ENCODE measurements around the gene CNKSR3. TPM values are rescaled to one million over a fixed set of nuclear protein-coding genes. Genes with fewer than 3 reads are reported as not detected.

The CNKSR3 gene
- total and polyA plus RNA-seq, 2 experiments from 2014 or later = 4.4 to 4.7 TPM

- Histone ChIP-seq H3K4me1 (ENCODE audit: low read depth) (no peaks in the 10 kb centered on the region), H3K36me3 (no peaks in the 10 kb centered on the region), H3K27me3 (no peaks in the 10 kb centered on the region), H3K4me3 (no peak overlapping the region), H3K9me3 (ENCODE audit: low read depth) (no peaks in the 10 kb centered on the region), H3K27ac (no peak overlapping the region)
- TF ChIP-seq, protein P1, sequence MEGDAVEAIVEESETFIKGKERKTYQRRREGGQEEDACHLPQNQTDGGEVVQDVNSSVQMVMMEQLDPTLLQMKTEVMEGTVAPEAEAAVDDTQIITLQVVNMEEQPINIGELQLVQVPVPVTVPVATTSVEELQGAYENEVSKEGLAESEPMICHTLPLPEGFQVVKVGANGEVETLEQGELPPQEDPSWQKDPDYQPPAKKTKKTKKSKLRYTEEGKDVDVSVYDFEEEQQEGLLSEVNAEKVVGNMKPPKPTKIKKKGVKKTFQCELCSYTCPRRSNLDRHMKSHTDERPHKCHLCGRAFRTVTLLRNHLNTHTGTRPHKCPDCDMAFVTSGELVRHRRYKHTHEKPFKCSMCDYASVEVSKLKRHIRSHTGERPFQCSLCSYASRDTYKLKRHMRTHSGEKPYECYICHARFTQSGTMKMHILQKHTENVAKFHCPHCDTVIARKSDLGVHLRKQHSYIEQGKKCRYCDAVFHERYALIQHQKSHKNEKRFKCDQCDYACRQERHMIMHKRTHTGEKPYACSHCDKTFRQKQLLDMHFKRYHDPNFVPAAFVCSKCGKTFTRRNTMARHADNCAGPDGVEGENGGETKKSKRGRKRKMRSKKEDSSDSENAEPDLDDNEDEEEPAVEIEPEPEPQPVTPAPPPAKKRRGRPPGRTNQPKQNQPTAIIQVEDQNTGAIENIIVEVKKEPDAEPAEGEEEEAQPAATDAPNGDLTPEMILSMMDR (IDR thresholded peaks at IDR 0.05; ENCODE audit: low read depth, low read length) = no peak
- DNase-seq (ENCODE audit: low read depth in 1 of 2, low spot score in 1 of 2) = peak in 1 of 2 donors; percentile 79
Measured at GRCh38 chr6:154447954-154448353, 62.5 kb downstream of the CNKSR3 start.

GRCh38 chr6:154446984-154447383 is 63.5 kb downstream of the CNKSR3 start:
- H3K27me3 ChIP-seq = no peaks in the 10 kb centered on the region
- no peaks in the 10 kb centered on the region for H3K9me3 ChIP-seq (ENCODE audit: low read depth)
- H3K4me1 ChIP-seq (ENCODE audit: low read depth) = no peaks in the 10 kb centered on the region
- H3K36me3 ChIP-seq = no peaks in the 10 kb centered on the region
- TF ChIP-seq, protein P1 (IDR thresholded peaks at IDR 0.05; ENCODE audit: low read depth, low read length) = no peak
- no peak for DNase-seq (ENCODE audit: low read depth in 1 of 2, low spot score in 1 of 2)
- no peak overlapping the region for H3K4me3 ChIP-seq
- no peak overlapping the region for H3K27ac ChIP-seq

DNA sequence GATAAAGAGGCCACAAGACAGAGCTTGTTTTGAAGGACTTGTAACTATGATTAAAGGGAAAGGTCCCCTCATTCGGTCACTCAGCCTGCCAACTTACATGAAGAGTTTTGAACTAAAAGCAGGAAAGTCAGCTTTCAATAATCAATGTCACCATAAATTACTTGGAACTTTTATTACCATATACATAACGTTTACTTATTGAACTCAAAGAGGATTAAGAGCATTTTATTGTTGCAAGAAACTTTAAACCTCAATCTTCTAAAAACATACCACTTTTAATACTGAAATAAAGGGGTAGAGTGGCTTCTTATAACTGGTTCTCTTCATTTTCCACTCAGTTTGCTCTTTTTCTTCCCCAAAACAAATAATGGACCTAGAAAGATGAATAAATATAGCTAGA is 65.1 kb downstream of the CNKSR3 start:
- Histone ChIP-seq H3K36me3 (no peaks in the 10 kb centered on the region), H3K4me3 (no peak overlapping the region), H3K27ac (no peak overlapping the region), H3K27me3 (no peaks in the 10 kb centered on the region), H3K9me3 (ENCODE audit: low read depth) (no peaks in the 10 kb centered on the region), H3K4me1 (ENCODE audit: low read depth) (no peaks in the 10 kb centered on the region)
- DNase-seq (ENCODE audit: low read depth in 1 of 2, low spot score in 1 of 2) = no peak
- TF ChIP-seq, protein P1 (IDR thresholded peaks at IDR 0.05; ENCODE audit: low read depth, low read length) = no peak

GRCh38 chr6:154441995-154442310 is 68.5 kb downstream of the CNKSR3 start:
- DNase-seq (ENCODE audit: low read depth in 1 of 2, low spot score in 1 of 2) = no peak
- Histone ChIP-seq H3K27me3 (no peaks in the 10 kb centered on the region), H3K36me3 (no peaks in the 10 kb centered on the region), H3K9me3 (ENCODE audit: low read depth) (no peaks in the 10 kb centered on the region), H3K4me3 (no peak overlapping the region), H3K27ac (no peak overlapping the region), H3K4me1 (ENCODE audit: low read depth) (no peaks in the 10 kb centered on the region)
- TF ChIP-seq, protein P1 (IDR thresholded peaks at IDR 0.05; ENCODE audit: low read depth, low read length) = no peak

GRCh38 chr6:154440422-154441043 is 70.0 kb downstream of the CNKSR3 start:
- no peaks in the 10 kb centered on the region for H3K27me3 ChIP-seq
- H3K36me3 ChIP-seq = no peaks in the 10 kb centered on the region
- TF ChIP-seq, protein P1 (IDR thresholded peaks at IDR 0.05; ENCODE audit: low read depth, low read length) = no peak
- no peak overlapping the region for H3K4me3 ChIP-seq
- no peaks in the 10 kb centered on the region for H3K9me3 ChIP-seq (ENCODE audit: low read depth)
- DNase-seq (ENCODE audit: low read depth in 1 of 2, low spot score in 1 of 2) = no peak
- no peaks in the 10 kb centered on the region for H3K4me1 ChIP-seq (ENCODE audit: low read depth)
- no peak overlapping the region for H3K27ac ChIP-seq
